Cardiac septum (tissue), 1 donor: ENCODE results near the gene HAND2. TPM values are rescaled to one million over a fixed set of nuclear protein-coding genes. Genes with fewer than 3 reads are reported as not detected.
A peak's percentile ranks its signal among the peaks of the same experiment; 100 is the strongest.

ENCODE experiments used
- DNase-seq: peaks from one replicate; pipeline ENCODE4 v3.0.0-alpha.2; 2020; ENCODE audit warnings: low spot score
- intact Hi-C: fragments of 100-400 bp; cut with DNase I; formaldehyde crosslinking; loops from one replicate; pipeline ENCODE4 v1.14.0; 2022
- total RNA-seq: library from RNA; stranded (reverse); fragmentation: NEBNext Ultra II Directional; extraction: Animal tissue kit (Norgen Biotek cat#: 25700); gene quantifications from one replicate; pipeline ENCODE4 v1.2.1, GENCODE V29; 2021
- donor health status: DM: no; HTN: no; CAD: no.

Gene HAND2
- total RNA-seq, 1 donor from 2014 or later = 161 TPM

DNA sequence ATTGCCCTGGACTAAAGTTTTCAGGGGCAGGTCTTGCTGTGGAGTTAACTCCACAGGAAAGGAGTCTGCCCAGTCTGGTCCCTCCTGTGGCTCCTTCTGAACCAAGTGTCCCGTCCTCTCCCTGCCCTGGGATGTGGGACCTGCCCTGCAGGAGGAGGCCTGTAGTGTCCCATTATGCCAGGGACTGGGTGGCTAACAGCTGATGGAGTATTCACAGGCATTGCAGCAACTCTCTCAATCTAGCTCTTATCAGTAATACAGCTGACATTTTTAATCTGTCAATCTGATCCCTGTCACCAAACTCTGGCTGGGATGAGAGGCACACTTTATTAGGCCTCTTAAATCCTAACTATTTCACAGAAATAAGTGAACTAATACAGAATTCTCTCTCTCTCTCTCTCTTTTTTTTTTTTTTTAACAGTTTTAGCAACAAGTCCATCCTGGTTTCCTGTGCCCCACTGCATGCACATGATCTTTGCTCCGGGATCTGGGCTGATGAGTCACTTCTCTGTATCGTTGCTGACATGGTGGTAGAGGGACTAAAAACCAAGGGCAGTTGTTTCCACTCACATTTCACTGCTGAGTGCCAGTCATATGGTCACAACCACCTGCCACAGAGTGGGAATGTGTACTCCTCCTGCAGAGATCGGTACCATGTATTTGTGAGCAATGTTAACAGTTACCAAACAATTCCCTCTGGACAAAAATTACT, 39.1 kb downstream of the HAND2 start:
- intact Hi-C loops = loop anchor here (5.0 kb wide), 2 partner anchors 159 to 174 kb away; partner anchors contain the start of gene HMGB2
- DNase-seq = no peak

DNA sequence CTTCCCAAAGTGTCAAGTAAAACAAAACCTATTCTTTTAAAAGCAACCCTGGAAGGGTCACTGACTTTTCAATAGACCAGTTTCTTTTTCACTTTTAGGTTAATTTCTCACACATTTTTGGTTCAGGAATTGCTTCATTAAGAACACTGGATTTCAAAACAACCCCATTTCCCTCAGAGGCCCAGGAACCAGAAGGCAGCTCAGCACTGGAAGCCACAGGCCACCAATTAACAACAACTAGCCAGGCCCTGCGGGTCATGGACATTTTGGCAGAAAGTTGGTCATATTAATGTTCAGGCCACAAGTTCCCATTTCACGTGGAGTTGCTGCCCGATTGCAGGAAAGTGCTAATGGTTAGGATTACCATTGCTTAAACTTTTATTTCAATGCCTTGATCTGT, 39.8 kb downstream of the HAND2 start:
- DNase-seq = no peak
- intact Hi-C loops = loop anchor here (5.0 kb wide), 2 partner anchors 158 to 173 kb away; partner anchors contain the start of gene HMGB2

DNA sequence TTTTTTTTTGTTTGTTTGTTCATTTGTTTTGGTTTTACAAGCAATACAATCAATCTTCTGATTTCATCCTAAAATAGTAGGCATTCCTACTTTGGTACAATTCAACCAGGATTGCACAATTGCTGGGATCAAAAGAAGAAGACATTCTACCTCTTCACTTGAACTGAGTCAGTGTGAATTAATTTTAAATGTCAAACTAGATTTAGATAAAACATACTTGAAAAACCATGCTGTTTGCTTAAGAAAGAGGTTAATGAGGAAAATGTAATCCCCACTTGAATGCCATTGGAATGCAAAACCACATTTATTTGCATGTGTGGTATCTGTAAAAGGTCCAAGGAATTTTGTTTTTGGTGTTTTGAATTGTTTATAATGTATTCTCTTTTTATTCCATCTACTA, 40.5 kb downstream of the HAND2 start:
- intact Hi-C loops = no loop called here

DNA sequence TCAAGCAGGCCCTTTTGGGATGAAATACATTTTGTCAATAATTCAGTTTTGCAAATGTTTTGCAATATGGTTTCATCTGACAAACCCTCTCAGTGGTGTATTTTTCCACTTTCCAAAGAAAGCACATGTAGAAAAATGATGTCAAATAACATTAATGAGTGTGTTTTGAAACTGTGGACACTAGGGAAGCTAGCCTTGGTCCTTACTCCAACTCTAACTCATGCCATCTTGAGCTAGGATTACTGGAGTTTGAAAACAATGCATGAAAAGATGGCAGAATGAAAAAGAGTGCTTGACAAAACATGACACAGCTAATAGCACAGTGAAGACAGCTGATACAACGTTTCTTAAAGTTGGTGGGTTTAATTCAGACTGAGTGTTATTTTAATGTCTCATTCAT, 41.4 kb downstream of the HAND2 start:
- DNase-seq = no peak

More for the DNA sequence above, 40.5 kb downstream of the HAND2 start:
- no peak for DNase-seq

DNA sequence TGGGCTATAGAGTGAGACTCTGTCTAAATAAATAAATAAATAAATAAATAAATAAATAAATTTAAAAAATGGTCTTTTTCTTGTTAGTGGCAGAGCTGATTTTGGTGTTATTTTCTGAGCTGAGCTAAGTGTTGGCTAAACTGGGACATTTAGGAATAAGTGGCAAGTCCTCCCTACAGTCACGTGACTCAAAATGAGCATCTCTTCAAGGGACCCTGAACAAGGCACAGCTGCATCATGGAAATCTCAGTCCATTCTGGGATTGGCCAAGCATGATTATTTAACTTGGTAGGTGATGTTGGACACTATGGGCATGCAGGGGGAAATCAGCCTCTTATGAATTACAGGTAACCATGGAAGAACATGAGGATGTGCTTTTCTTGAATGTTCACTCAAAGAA, 42.0 kb downstream of the HAND2 start:
- DNase-seq = no peak
- intact Hi-C loops = no loop called here

More for the DNA sequence above, 41.4 kb downstream of the HAND2 start:
- intact Hi-C loops = no loop called here

DNA sequence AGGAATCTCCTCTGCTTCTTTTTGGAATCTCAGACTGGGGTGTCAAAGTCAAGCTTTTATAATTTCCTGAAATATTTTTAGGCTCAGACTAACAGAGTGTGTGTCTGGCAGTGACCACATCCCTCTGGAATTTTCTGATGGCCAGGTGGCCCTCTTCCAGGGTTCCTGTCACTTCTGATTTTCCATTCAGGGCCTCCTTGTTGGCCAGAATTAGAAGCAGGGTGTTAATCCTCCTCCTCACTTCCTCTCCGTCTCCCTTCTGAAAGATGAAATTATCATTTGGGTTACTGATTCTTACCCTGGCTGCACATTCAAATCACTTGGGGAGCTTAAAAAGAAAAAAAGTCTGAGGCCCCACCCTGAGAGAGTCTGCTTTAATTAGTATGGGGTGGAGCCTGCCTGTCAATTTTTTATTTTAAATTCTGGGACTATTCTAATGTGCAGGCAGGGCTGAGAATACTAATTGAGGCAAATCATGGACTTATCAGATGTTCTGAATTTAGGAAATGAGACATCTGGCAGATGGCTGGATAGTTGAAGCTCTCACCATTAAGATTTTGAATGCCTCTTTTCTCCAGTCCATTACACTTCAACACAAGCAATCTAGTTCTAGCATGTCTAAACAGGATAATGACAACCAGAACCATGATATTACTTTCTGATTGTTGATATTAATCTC, 43.2 kb downstream of the HAND2 start:
- peak; percentile 80 for DNase-seq
- intact Hi-C loops = loop anchor here (2.0 kb wide), 1 partner anchor 38 kb away; no protein-coding TSS in a partner anchor

DNA sequence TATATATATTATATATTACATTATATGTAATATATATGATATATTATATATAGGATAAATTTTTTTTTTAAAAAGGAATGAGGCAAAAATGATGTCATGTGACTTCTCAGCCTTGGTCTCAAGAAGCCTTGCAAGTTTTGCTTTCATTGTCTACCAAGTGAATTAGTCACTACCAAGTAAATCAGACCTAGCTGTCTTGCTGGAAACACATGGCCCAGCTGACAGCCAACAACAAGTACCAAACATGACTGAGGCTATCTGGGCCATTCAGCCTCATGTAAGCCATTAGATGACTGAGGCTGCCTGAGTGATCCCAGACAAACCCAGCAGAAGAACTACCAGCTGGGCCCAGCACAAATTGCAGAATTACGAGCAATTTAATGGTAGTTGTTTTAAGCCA, 44.9 kb downstream of the HAND2 start:
- DNase-seq = no peak
- intact Hi-C loops = no loop called here

DNA sequence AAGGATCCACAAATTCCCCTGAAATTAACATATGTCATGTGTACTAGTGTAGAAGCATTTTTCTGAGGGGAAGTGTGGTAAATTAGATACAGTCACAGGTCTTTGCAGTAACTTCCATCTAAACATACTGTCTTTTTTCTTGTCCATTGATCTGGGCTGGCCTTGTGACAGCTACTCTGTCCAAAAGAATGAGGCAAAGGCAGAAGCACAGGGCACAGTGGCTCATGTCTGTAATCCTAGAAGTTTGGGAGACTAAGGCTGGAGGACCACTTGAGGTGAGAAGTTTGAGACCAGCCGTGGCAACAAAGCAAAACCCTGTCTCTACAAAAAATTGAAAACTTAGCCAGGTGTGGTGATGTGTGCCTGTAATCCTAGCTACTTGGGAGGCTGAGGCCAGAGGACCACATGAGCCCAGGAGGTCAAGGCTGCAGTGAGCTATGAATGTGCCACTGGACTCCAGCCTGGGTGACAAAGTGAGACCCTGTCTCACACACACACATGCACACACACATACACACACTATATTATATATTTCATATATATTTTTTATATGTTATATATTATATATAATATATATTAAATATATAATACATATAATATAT, 47.6 kb downstream of the HAND2 start:
- DNase-seq = no peak
- intact Hi-C loops = no loop called here

DNA sequence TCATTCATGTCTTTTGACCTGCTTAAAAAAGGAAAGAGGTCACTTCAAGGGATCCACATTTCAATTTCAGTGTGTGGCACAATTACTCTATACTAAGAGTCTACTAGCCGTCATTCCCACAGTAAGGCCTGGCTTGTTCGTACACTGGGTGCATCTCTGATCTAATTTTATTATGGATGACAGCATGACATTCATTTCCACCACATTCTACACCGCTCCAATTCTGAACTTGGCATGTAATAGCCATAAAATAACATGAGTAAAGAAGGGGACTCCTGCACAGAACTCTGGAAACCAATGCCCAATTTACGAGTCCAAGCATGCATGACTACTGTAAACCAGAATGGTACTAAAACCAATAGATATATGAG, 51.1 kb downstream of the HAND2 start:
- no peak for DNase-seq
- intact Hi-C loops = no loop called here

DNA sequence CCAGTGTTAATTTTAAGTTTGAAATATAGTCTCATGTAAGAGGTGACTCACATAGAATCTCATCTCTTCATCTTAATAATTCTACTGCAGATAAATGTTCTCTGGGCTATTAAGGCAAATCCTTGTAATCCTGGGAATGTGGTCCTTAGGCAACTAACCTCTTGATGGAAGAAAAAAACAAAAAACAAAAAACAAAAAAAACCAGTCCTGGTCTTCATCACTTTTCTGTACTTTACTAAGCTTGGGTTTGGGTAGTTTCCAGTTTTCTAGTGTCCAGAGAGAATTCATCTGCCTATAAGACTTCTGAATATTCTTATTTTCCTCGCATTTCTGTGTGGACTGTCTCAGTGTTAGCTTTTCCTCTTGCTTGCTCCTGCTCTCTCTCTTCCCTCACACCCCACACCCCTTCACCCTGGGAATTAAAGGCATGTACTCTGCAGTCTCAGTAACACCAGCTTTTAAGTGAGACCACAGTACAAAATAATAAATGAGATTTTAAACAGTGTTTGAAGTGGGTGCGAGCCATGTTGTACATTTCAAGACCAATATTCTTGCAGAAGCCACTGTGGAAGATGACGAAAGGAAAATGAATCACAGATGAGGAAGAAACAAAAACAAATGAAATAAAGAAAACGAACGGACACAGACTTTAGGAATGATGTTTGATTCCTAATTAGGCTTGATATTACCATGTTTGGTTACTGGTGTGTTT, 51.7 kb downstream of the HAND2 start:
- intact Hi-C loops = no loop called here
- DNase-seq = no peak

DNA sequence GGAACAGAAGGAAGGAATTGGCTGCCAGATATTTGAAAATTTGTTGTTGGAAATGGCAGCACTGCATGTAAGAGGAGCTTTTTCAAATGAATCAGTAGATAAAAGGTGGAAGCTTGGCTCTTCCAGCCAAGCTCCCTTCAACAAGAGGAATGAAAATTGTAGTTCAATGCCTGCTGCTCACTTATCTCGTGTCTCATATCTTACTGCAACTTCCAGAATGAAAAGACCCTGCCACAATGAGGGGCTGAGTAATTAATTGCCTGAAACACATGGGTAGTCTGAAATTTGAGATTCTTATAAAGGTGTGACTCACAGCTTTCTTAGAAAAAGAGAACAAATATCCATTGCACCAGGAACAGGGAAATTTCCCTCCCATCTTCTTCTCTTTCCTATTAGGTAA, 53.0 kb downstream of the HAND2 start:
- intact Hi-C loops = no loop called here
- DNase-seq = no peak

Other genes starting within 250 kb of the HAND2 start
- 41.8 TPM for gene HMGB2, start 195.9 kb downstream of the HAND2 start, total RNA-seq
- gene SAP30, start 159.3 kb downstream of the HAND2 start, total RNA-seq = 20.1 TPM
- gene SCRG1, start 131.1 kb downstream of the HAND2 start, total RNA-seq = 1.1 TPM